HEK293 (cell line): Measurements from ENCODE around the gene LDLRAD4.

Experiments
- CTCF ChIA-PET: fragments of 350-600 bp; formaldehyde crosslinking; extraction: SDS; loops from one replicate; lab custom pipeline; 2021; ENCODE audit warnings: antibody characterized with exemption; lab: Yijun Ruan, JAX
- POLR2A ChIA-PET: fragments of 300-600 bp; formaldehyde crosslinking; extraction: SDS; loops from one replicate; lab custom pipeline; 2020; ENCODE audit warnings: antibody characterized with exemption, inconsistent platforms; lab: Yijun Ruan, JAX
- H3K27ac ChIP-seq: fragments of 200-500 bp; sonication (Bioruptor generic); 2 replicates; pipeline ENCODE4 v1.5.1; 2014; ENCODE audit warnings: low read depth, low read length, control low read depth, inconsistent platforms; ENCODE audit errors: extremely low read depth
- H3K36me3 ChIP-seq, 2 experiments: fragments of 200-500 bp in 1 of 2; sonication (Bioruptor generic) in 1 of 2; 1 replicate in 1 of 2; 2 replicates in 1 of 2; pipeline ENCODE4 v1.5.1; 2014 to 2017; ENCODE audit warnings: inconsistent platforms in 2 of 2, low read length in 2 of 2; ENCODE audit not compliant: control insufficient read depth in 2 of 2, insufficient read depth in 1 of 2
- H3K4me1 ChIP-seq: fragments of 200-500 bp; sonication (Bioruptor generic); 2 replicates; pipeline ENCODE4 v1.5.1; 2014; ENCODE audit warnings: mild to moderate bottlenecking, low read length, inconsistent platforms; ENCODE audit not compliant: control insufficient read depth, insufficient read depth
- H3K4me3 ChIP-seq: 2 replicates; pipeline ENCODE4 v1.5.1; 2011; ENCODE audit warnings: low read depth, mild to moderate bottlenecking, control low read depth, low read length, moderate library complexity
- H3K9me3 ChIP-seq: fragments of 200-500 bp; sonication (Bioruptor generic); 2 replicates; pipeline ENCODE4 v1.5.1; 2014; ENCODE audit warnings: low read depth, low read length, inconsistent platforms; ENCODE audit not compliant: control insufficient read depth, insufficient read depth
- GFI1B ChIP-seq: fragments of 450-650 bp; formaldehyde crosslinking; IDR thresholded peaks from 2 replicates; pipeline ENCODE4 v1.5.1; 2016; ENCODE audit warnings: missing biosample characterization, missing genetic modification characterization
- GLIS1 ChIP-seq: fragments of 450-650 bp; formaldehyde crosslinking; IDR thresholded peaks from 2 replicates; pipeline ENCODE4 v1.5.1; 2016; ENCODE audit warnings: missing biosample characterization, missing genetic modification characterization
- GLIS2 ChIP-seq: fragments of 450-650 bp; formaldehyde crosslinking; IDR thresholded peaks from 2 replicates; pipeline ENCODE4 v1.5.1; 2016; ENCODE audit warnings: missing biosample characterization, missing genetic modification characterization
- MYNN ChIP-seq: fragments of 450-650 bp; formaldehyde crosslinking; IDR thresholded peaks from 2 replicates; pipeline ENCODE4 v1.5.1; 2016; ENCODE audit warnings: missing biosample characterization, missing genetic modification characterization, borderline replicate concordance
- PRDM1 ChIP-seq: fragments of 450-650 bp; formaldehyde crosslinking; IDR thresholded peaks from 2 replicates; pipeline ENCODE4; 2016; ENCODE audit warnings: missing biosample characterization, missing genetic modification characterization
- REST ChIP-seq: fragments of 450-650 bp; formaldehyde crosslinking; IDR thresholded peaks from 2 replicates; pipeline ENCODE4 v1.5.1; 2016; ENCODE audit warnings: missing biosample characterization, missing genetic modification characterization
- SP3 ChIP-seq: fragments of 450-650 bp; formaldehyde crosslinking; IDR thresholded peaks from 2 replicates; pipeline ENCODE4 v1.5.1; 2016; ENCODE audit warnings: missing biosample characterization, missing genetic modification characterization
- ZBTB20 ChIP-seq: fragments of 450-650 bp; formaldehyde crosslinking; IDR thresholded peaks from 2 replicates; pipeline ENCODE4 v1.5.1; 2016; ENCODE audit warnings: missing biosample characterization, missing genetic modification characterization
- ZBTB26 ChIP-seq: fragments of 450-650 bp; formaldehyde crosslinking; optimal IDR thresholded peaks from 2 replicates; pipeline ENCODE3; 2016; ENCODE audit warnings: missing biosample characterization, mild to moderate bottlenecking, missing genetic modification characterization
- ZBTB8A ChIP-seq: fragments of 450-650 bp; formaldehyde crosslinking; IDR thresholded peaks from 2 replicates; pipeline ENCODE4 v1.5.1; 2016; ENCODE audit warnings: missing biosample characterization, missing genetic modification characterization
- ZEB2 ChIP-seq: fragments of 450-650 bp; formaldehyde crosslinking; IDR thresholded peaks from 2 replicates; pipeline ENCODE4 v1.5.1; 2016; ENCODE audit warnings: missing biosample characterization, missing genetic modification characterization
- ZNF133 ChIP-seq: fragments of 450-650 bp; formaldehyde crosslinking; IDR thresholded peaks from 2 replicates; pipeline ENCODE4 v1.5.1; 2016; ENCODE audit warnings: missing biosample characterization, missing genetic modification characterization
- ZNF140 ChIP-seq: fragments of 450-650 bp; formaldehyde crosslinking; IDR thresholded peaks from 2 replicates; pipeline ENCODE4 v1.5.1; 2016; ENCODE audit warnings: missing biosample characterization, missing genetic modification characterization
- ZNF146 ChIP-seq: fragments of 450-650 bp; formaldehyde crosslinking; IDR thresholded peaks from 2 replicates; pipeline ENCODE4 v1.5.1; 2016; ENCODE audit warnings: missing biosample characterization, missing genetic modification characterization
- ZNF184 ChIP-seq: fragments of 450-650 bp; IDR thresholded peaks from 2 replicates; pipeline ENCODE4 v1.5.1; 2018; ENCODE audit warnings: missing biosample characterization, mild to moderate bottlenecking, missing genetic modification characterization
- ZNF211 ChIP-seq: fragments of 450-650 bp; formaldehyde crosslinking; IDR thresholded peaks from 2 replicates; pipeline ENCODE4 v1.5.1; 2016; ENCODE audit warnings: low read depth, missing biosample characterization, missing genetic modification characterization
- ZNF324 ChIP-seq: fragments of 450-650 bp; formaldehyde crosslinking; IDR thresholded peaks from 2 replicates; pipeline ENCODE4 v1.5.1; 2016; ENCODE audit warnings: missing biosample characterization, missing genetic modification characterization
- ZNF362 ChIP-seq: fragments of 450-650 bp; formaldehyde crosslinking; IDR thresholded peaks from 2 replicates; pipeline ENCODE4 v1.5.1; 2016; ENCODE audit warnings: missing biosample characterization, missing genetic modification characterization
- ZNF37A ChIP-seq: fragments of 450-650 bp; IDR thresholded peaks from 2 replicates; pipeline ENCODE4 v1.5.1; 2018; ENCODE audit warnings: missing biosample characterization, missing genetic modification characterization
- ZNF391 ChIP-seq: fragments of 450-650 bp; formaldehyde crosslinking; IDR thresholded peaks from 2 replicates; pipeline ENCODE4 v1.5.1; 2016; ENCODE audit warnings: low read depth, missing biosample characterization, missing genetic modification characterization, borderline replicate concordance
- ZNF404 ChIP-seq: fragments of 450-650 bp; formaldehyde crosslinking; IDR thresholded peaks from 2 replicates; pipeline ENCODE4 v1.5.1; 2017; ENCODE audit warnings: missing biosample characterization, missing genetic modification characterization
- ZNF488 ChIP-seq: fragments of 450-650 bp; formaldehyde crosslinking; IDR thresholded peaks from 2 replicates; pipeline ENCODE4 v1.5.1; 2016; ENCODE audit warnings: missing biosample characterization, missing genetic modification characterization
- ZNF529 ChIP-seq: fragments of 450-650 bp; formaldehyde crosslinking; IDR thresholded peaks from 2 replicates; pipeline ENCODE4 v1.5.1; 2017; ENCODE audit warnings: missing genetic modification characterization, missing biosample characterization; ENCODE audit not compliant: insufficient replicate concordance
- ZNF530 ChIP-seq: fragments of 450-650 bp; formaldehyde crosslinking; IDR thresholded peaks from 2 replicates; pipeline ENCODE4 v1.5.1; 2016; ENCODE audit warnings: low read depth, missing biosample characterization, missing genetic modification characterization
- ZNF558 ChIP-seq: fragments of 450-650 bp; formaldehyde crosslinking; IDR thresholded peaks from 2 replicates; pipeline ENCODE4 v1.5.1; 2016; ENCODE audit warnings: missing biosample characterization, missing genetic modification characterization
- ZNF560 ChIP-seq: fragments of 450-650 bp; formaldehyde crosslinking; IDR thresholded peaks from 2 replicates; pipeline ENCODE4 v1.5.1; 2017; ENCODE audit warnings: missing biosample characterization, missing genetic modification characterization, borderline replicate concordance
- ZNF585B ChIP-seq: fragments of 450-650 bp; formaldehyde crosslinking; IDR thresholded peaks from 2 replicates; pipeline ENCODE4 v1.5.1; 2016; ENCODE audit warnings: missing biosample characterization, missing genetic modification characterization
- ZNF639 ChIP-seq: fragments of 450-650 bp; formaldehyde crosslinking; IDR thresholded peaks from 2 replicates; pipeline ENCODE4 v1.5.1; 2016; ENCODE audit warnings: missing biosample characterization, missing genetic modification characterization
- ZNF701 ChIP-seq: fragments of 450-650 bp; formaldehyde crosslinking; IDR thresholded peaks from 2 replicates; pipeline ENCODE4 v1.5.1; 2016; ENCODE audit warnings: missing biosample characterization, missing genetic modification characterization
- ZNF747 ChIP-seq: fragments of 450-650 bp; formaldehyde crosslinking; IDR thresholded peaks from 2 replicates; pipeline ENCODE4 v1.5.1; 2016; ENCODE audit warnings: missing biosample characterization, missing genetic modification characterization
- ZNF785 ChIP-seq: fragments of 450-650 bp; formaldehyde crosslinking; IDR thresholded peaks from 2 replicates; pipeline ENCODE4 v1.5.1; 2016; ENCODE audit warnings: missing biosample characterization, missing genetic modification characterization

The LDLRAD4 gene

GRCh38 chr18:13696961-13697360 lies 478.4 kb downstream of the LDLRAD4 start:
- Histone ChIP-seq H3K4me1 (no peaks in the 10 kb centered on the region), H3K9me3 (no peaks in the 10 kb centered on the region), H3K27ac (no peak overlapping the region), H3K4me3 (no peak overlapping the region)
- CTCF ChIA-PET = no interaction called here
- no peak for TF ChIP-seq PRDM1 (tag by site-specific recombination)
- no peak for TF ChIP-seq GFI1B (tag by site-specific recombination)
- TF ChIP-seq ZNF184 (tag by site-specific recombination) = no peak
- TF ChIP-seq REST (tag by site-specific recombination) = no peak
- no peak for TF ChIP-seq ZNF560 (tag by site-specific recombination)
- no peak for TF ChIP-seq ZNF146 (tag by site-specific recombination)
- TF ChIP-seq ZBTB20 (tag by site-specific recombination) = no peak
- no peak for TF ChIP-seq MYNN
- TF ChIP-seq ZNF133 = no peak
- TF ChIP-seq ZNF785 = no peak
- TF ChIP-seq ZNF558 (tag by site-specific recombination) = no peak
- no peak for TF ChIP-seq ZNF404 (tag by site-specific recombination)
- TF ChIP-seq GLIS2 (tag by site-specific recombination) = no peak
- no peak for TF ChIP-seq ZNF37A
- TF ChIP-seq ZNF324 = no peak
- TF ChIP-seq GLIS1 = no peak
- TF ChIP-seq ZBTB26 (tag by site-specific recombination) = no peak
- TF ChIP-seq, all 188 proteins: peak for 0
- no peaks in the 10 kb centered on the region; a peak in 1 of 3 replicates for H3K36me3 ChIP-seq
- POLR2A ChIA-PET = interaction anchor here (1.2 kb wide), 1 partner anchor 30 kb away, joined by 3 read pairs; no protein-coding TSS in a partner anchor

- ChIA-PET POLR2A (no interaction called here), CTCF (no interaction called here)
- H3K4me1 ChIP-seq = no peaks in the 10 kb centered on the region
- H3K4me3 ChIP-seq = no peak overlapping the region
- H3K9me3 ChIP-seq = no peaks in the 10 kb centered on the region
- no peak overlapping the region for H3K27ac ChIP-seq
- no peaks in the 10 kb centered on the region; a peak in 1 of 3 replicates for H3K36me3 ChIP-seq
- TF ChIP-seq SP3 (tag by site-specific recombination) (no peak), ZNF701 (no peak), ZEB2 (no peak), ZNF639 (no peak), ZNF488 (tag by site-specific recombination) (no peak), ZNF211 (no peak), ZNF529 (tag by site-specific recombination) (no peak), ZBTB8A (no peak), ZNF362 (no peak), ZNF391 (no peak), ZNF140 (tag by site-specific recombination) (no peak), ZNF585B (tag by site-specific recombination) (no peak), ZNF747 (no peak), ZNF530 (tag by site-specific recombination) (no peak)
These were observed 481.6 kb downstream of the LDLRAD4 start for GRCh38 chr18:13700153-13700552.
